GM21423 (cell line): ENCODE data around the gene RNF11.
"Not testable (repeated sequence)": the region's sequence is repeated elsewhere in the genome, so short reads cannot be mapped to it uniquely, and the experiment has no call there.

Experiments
- ATAC-seq: cut with Tn5 transposase; IDR thresholded peaks from one replicate; pipeline ENCODE4 v1.9.1; 2021; ENCODE audit warnings: mild to moderate bottlenecking, moderate library complexity; ENCODE audit not compliant: unreplicated experiment

RNF11 gene

DNA sequence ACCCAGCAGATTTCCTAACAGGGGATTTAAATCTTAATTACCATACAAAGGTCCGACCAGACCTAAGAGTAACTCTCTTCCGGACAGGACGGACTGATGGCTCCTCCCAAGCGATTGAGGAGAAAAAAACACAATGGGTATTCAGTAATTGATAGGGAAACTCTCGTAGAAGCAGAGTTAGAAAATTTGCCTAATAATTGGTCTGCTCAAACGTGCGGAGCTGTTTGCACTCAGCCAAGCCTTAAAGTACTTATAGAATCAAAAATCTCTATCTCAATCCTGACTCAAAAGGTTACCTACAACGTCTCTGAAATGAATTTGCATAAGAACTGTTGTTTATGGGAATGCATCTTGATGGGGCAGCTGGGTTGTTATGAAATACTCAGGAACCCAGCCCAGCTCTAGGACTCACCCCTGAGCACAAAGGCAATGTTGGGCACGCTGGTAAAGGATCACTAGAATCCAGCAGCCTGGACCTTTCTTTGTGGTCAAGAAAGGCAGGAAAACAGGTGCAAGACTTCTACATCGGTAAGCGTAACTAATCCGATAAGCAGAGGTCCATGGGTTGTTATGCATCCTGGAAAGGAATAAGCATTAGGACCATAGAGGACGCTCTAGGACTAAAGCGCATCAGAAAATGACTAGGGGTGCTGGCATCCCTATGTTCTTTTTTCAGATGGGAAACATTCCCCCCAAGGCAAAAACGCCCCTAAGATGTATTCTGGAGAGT, 8.7 kb upstream of the RNF11 start:
- not testable (repeated sequence) for ATAC-seq

DNA sequence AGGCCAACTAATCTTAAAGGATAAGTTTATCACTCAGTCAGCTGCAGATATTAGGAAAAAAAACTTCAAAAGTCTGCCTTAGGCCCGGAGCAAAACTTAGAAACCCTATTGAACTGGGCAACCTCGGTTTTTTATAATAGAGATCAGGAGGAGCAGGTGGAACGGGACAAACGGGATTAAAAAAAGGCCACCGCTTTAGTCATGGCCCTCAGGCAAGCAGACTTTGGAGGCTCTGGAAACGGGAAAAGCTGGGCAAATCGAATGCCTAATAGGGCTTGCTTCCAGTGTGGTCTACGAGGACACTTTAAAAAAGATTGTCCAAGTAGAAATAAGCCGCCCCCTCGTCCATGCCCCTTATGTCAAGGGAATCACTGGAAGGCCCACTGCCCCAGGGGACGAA, 7.6 kb upstream of the RNF11 start:
- not testable (repeated sequence) for ATAC-seq

DNA sequence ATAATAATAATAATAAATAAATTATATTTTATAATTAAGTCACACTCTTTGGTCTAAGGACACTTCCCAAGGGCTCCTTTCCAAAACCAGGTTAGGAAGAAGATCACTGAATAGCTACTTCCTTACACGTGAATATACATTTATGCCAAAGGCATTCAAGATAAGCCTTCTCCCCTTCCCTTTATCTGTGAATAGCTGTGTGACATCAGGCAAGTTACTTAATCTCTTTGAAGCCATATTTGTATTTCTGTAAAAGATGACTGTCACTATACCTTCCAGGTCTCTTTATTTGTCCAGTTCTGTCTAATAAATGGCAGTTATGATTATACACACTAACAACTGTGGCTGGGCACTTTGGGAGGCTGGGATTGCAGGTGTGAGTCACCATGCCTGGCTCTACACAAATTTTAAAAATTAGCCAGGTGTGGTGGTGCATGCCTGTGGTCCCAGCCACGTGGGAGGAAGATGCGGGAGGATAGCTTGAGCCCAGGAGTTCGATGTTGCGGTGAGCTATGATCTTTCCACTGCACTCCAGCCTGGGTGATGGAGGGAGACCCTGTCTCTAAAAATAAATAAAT, 5.5 kb upstream of the RNF11 start:
- no peak for ATAC-seq

DNA sequence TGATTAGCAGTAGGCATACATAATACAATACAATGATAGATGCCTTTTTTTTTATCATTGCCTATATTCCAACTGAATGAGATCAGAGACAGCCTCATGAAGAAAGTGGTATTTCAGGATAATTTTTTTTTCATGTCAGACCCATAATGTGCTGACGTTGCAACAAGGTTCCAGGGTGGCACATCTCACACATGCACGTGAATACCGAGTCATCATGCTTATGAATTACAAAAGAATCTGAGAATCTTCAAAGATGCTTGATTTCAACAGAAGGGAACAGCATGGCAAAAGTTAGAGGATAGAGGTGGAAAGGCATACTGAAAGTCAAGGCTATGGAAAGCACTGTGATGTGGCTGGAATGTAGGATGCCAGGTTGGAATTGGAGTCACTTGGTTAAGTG, 5.0 kb upstream of the RNF11 start:
- ATAC-seq = no peak

DNA sequence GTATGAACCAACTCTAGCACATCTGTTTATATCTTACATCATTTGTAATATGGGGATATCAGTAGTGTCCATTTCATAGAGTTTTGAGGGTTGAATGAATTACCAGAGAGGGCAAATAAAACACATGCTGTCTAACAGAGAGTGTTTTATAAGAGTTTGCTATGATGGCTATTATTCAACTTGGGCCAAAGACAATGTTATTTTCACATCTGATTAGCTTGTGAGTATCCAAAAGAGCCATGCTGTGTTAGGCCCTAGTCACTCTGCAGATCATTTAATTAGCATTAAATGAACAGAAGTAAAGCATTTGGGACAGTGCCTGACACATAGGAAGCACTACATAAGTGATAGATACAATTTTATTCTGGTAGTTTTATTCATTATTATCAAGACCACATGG, 4.2 kb upstream of the RNF11 start:
- ATAC-seq = no peak

DNA sequence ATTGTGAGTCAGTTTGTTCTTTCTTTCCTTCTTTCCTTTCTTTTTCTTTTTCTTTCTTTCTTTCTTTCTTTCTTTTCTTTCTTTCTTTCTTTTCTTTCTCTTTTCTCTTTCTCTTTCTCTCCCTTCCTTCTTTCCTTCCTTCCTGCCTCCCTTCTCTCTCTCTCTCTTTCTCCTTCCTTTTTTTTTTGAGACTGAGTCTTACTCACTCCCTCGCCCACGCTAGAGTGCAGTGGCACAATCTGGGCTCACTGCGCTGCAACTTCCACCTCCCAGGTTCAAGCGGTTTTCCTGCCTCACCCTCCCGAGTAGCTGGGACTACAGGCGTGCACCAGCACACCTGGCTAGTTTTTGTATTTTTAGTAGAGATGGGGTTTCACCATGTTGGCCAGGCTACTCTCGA, 1.8 kb upstream of the RNF11 start:
- not testable (repeated sequence) for ATAC-seq

DNA sequence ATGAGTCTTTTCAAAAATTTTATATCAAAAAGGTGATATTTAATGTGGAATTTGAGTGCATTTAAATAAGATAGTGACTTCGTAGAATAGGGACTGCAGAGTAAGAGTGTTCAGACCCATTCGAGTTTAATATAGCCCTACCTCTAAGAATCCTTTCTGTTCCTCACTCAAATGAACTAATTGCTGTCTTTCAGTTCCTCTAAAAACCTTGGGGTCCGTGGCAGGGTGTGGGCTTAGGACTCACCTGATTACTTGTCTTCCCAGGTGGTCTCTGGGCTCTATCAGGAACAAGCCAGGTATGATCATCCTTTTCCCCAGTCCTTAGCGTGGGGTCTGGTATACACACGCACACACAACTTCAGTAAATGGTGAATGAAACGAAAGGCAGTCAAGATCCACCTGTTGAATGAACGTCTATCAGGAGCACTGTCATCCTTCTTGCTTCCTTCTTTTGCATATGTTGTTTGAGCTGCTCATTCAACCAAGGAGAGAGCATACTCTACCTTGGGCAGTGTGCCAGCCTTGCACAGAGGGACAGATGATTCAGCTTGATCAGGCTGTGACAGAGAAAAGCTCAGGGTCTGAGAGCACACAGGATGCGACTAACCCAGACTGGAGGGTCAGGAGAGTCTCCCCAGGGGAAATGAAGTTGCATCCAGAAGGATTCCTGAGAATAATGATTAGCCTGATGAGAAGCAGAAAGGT, 1.2 kb upstream of the RNF11 start:
- ATAC-seq = peak; percentile 62

DNA sequence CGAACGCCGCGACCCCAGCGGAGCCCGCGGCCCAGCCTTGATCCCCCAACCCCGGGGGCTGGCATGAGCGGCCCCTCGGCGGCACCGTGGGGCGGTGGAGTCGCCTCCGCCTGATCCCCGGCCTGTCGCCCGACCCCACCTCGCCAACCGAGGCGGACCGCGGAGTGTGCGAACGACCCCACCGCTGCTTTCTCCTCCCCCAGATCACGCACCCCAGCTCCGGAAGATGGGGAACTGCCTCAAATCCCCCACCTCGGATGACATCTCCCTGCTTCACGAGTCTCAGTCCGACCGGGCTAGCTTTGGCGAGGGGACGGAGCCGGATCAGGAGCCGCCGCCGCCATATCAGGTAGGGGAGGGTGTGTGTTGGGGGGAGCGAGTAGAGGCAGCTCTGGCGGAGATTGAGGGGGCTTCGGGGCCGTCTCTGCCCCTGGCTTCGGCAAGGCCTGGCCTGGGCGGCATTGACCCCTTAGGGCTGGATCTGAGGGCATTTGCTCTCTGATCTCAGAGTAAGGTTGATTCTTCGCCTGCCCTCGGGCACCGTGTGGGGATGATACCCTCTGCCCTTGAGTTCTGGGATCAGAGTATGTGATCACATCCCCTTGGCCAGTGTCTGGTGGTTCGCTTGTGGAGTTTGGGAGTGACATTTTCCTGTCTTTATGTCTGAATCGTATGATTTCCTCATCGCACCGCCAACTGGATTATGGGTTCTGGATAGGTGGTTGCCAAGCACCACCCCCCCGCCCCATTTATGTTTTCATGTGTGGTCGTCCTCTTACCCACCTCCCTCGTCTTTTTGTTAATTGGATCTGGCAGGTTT, 668 bp downstream of the RNF11 start:
- ATAC-seq = peak; percentile 18

DNA sequence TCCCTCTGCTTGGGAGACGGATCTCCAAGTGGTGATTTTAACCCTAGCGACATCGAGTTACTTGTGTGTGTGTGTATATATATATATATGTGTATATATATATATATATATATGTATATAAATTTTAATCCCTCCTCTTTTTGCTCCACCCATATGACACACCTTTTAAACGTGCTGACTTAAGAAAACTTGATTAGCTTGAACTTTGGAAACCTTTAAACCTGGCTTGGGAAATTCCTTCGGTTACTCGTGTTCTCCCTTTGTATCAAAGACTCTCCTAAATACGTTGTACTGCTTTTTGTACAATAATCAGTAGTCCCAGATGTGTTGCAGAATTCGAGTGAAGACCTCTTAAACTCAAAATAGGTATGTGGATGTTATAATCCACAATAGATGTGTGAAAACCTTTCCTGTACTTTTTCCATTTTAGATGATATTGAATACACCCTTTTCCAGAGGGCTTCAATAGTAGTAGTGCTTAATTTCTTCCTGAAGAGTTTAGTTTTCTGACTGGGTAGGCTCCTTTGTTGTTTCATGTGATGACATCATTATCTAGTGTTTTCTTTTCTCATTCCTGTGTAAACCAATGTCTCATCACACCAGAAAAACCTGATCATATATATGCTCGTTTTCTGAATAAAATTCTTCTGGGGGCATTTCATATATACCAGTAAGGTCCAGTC, 1.4 kb downstream of the RNF11 start:
- no peak for ATAC-seq

DNA sequence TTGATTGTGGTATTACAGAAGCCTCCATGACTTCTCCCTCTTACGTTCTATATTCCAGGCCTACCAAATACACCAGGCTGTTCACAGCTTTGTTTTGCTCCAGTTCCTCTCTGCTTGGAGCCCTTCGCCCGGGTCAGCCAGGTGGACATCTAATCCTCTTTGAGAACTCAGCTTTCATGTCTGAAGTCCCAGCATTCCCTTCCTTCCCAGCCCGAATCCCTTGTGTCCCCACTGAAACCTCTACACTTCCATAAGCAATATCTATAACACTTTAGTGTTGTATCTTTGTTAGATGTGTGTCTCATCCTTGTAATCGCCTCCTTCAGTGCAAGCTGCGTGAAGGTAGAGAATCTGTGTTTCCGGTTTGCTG, 1.9 kb downstream of the RNF11 start:
- ATAC-seq = no peak

DNA sequence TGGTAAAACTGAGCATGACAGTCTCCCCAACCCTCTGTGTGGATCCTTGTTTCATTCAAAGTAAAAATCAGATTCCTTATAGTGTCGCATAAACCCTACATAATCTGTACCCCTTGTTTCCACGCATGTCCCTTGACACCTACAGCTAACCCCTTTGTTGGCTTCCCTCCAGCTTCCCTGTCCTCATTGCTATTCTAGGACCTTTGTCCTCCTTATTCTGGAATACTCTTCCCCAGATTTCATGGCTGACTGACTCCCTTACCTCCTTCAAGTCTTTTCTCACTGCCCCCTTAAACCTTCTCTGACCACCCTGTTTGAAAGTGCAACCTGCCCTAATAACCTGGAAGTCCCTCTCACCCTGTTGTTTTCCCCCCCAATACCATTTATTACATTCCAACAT, 4.0 kb downstream of the RNF11 start:
- ATAC-seq = no peak

DNA sequence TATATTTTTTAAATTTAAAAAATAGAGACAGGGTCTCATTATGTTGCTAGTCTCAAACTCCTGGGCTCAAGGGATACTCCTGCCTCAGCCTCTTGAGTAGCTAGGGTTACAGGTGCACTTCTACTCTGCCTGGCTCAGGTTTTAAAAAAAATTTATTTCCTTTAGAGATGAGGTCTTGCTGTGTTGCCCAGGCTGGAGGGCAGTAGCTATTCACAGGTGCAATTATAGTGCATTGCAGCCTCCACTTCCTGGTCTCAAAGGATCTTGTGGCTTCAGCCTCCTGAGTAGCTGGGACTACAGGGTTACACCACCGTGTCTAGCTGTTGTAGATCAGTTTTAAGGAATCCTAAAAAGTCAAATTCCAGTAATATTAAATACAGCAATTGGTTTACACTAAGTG, 5.0 kb downstream of the RNF11 start:
- ATAC-seq = no peak

DNA sequence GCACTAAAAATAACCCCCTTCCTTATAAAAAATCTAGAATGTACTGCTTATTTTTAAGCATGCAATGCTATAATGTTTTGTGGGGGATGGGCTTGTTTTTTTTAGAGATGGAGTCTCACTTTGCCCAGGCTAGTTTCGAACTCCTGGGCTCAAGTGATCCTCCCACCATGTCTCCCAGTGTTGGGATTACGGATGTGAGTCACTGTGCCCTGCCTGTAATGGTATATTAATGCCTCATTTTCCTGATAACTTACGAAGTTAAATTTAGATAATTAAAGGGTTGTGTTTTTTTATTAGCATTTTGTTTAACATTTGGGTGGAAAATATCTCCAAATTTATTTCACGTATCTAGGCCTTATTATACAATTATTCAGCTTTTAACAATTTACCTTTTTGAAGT, 6.5 kb downstream of the RNF11 start:
- no peak for ATAC-seq

DNA sequence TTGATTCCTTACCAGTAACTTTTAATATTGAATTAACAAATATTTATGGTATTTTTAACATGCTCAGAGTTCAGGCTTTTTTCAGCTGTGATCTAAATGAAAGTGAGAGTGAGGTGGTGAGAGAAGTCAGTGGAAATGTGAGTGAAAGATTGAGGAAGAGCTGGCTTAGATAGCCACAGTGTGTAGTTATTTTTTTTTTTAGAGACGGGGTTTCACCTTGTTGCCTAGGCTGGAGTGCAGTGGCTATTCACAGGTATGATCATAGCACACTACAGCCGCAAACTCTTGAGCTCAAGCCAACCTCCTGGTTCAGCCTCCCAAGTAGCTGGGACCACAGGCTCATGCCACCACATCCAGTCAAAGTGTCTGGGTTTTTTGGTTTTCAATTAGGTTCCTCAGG, 10.9 kb downstream of the RNF11 start:
- peak; percentile 96 for ATAC-seq

DNA sequence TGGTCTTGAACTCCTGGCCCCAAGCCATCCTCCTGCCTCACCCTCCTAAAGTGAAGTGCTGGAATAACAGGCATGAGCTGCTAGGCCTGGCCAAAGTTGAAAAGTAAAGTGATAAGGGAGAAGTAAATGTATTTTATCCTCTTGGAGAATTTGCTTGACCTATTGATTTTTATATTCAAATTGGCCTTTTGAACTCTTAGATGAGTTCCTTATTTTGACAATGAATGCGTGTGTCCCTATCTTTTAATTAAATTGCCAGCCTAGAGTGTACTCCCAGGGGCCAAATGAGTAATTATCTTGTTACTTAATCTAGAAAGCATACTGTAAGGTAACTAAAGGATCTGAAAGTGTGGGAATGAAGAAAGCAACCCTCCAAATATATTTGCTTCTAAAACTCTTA, 11.4 kb downstream of the RNF11 start:
- no peak for ATAC-seq

DNA sequence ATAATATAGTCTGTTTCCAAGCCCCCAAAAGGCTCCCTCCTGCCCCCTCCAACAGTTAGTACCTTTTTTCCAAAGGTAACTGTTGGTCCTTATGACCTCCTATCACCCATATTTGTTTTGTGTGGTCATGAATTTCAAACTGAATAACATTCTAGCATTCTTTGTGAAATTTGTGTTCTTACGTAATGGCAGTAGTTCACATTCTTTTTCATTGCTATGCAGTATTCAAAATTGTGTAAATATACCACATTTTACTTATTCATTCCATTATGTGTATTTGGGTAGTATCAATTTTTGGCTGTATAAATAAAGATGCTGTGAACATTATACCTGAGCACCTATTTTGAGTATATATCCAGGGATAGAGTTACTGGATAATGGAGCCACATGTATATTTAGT, 13.4 kb downstream of the RNF11 start:
- ATAC-seq = no peak

DNA sequence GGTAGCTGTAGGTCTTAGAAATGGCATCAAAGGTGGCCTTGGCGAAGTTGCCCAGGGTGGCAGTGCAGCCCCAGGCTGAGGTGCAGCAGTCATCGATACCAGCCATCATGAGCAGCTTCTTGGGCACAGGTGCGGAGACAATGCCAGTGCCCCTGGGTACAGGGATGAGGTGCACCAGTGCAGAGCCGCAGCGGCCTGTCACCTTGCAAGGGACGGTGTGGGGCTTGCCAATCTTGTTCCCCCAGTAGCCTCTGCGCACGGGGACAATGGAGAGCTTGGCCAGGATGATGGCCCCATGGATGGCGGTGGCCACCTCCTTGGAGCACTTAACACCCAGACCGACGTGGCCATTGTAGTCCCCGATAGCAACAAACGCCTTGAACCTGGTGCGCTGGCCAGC, 14.7 kb downstream of the RNF11 start:
- ATAC-seq = not testable (repeated sequence)

DNA sequence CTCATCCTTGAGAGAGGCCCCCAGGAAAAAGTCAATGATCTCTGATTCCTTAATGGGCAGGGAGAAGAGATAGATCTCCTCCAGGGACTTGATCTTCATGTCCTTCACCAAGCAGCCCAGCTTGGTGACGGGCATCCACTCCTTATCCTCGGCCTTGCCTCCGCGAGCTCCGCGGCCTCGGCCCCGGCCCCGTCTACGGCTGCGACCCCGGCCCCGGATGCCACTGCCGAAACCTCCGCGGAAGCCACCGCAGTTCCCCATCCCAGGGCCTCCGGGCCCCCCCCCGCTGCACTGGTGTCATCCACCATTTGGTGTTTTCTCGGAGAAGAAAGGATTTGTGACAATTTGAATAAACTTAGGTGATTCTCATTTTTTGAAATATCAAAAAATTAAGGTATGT, 15.1 kb downstream of the RNF11 start:
- ATAC-seq = not testable (repeated sequence)

DNA sequence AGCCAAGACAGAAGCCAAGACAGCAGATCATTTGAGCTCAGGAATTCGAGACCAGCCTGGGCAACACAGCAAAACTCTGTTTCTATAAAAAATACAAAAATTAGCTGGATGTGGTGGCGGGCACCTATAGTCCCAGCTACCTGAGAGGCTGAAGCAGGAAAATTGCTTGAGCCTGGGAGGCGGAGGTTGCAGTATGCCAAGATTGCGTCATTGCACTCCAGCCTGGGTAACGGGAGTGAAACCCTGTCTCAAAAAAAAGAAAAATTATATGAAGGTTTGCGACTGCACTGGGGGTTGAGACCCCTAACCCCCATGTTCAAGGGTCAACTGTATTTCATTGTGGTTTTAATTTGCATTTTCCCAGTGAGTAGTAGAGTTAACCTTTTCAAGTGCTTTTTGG, 16.3 kb downstream of the RNF11 start:
- ATAC-seq = no peak

DNA sequence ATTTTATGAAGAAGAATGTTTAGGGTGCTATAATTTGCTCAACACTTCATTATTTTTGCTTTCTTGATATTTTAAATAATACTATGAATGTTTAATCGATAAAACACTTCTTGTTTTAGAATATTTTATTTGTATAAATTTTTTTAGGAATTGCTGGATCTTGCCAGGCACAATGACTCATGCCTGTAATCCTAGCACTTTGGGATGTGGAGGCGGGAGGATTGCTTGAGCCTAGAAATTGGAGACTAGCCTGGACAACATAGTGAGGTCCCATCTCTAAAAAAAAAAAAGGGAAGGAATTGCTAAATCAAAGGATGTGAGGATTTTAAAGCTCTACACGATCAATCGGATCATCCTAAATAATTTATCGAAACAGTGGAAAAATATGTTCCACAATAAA, 17.6 kb downstream of the RNF11 start:
- ATAC-seq = no peak

DNA sequence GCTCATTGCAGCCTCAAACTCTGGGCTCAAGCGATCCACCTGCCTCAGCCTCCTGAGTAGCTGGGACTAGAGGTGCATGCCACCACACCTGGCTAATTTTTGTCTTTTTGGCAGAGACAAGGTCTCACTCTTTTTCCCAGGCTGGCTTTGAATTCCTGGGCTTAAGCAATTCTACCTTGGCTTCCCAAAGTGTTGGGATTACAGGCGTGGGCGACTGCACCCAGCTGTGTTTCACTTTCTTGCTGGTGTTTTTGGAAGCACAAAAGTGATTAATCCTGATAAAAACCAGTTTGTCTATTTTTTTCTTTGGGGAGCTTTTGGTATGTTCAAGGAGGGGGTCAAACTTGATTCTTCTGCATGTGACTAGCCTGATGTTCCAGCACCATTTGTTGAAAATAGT, 19.3 kb downstream of the RNF11 start:
- ATAC-seq = no peak
